ENCODE data around the gene TUBG2. TPM values are rescaled to one million over a fixed set of nuclear protein-coding genes. Genes with fewer than 3 reads are reported as not detected.
A peak's percentile ranks its signal among the peaks of the same experiment; 100 is the strongest.
"Not testable (repeated sequence)": the region's sequence is repeated elsewhere in the genome, so short reads cannot be mapped to it uniquely, and the experiment has no call there.

Gene TUBG2
- total RNA-seq, 1 donor from 2014 or later = 18.7 TPM

- DNase-seq (ENCODE audit: low read depth, low spot score) = no peak
- Mint-ChIP-seq H3K9me3 (no peaks in the 10 kb centered on the region), H3K27me3 (ENCODE audit: low read depth) (peaks cover 2% of the 10 kb centered on the region), H3K4me3 (no peak overlapping the region), H3K27ac (ENCODE audit: unreplicated experiment) (no peak overlapping the region), H3K36me3 (ENCODE audit: low read depth) (no peaks in the 10 kb centered on the region), H3K4me1 (peaks cover 6% of the 10 kb centered on the region)
- no peak for TF ChIP-seq CTCF (conservative IDR thresholded peaks at IDR 0.05)
Measured at GRCh38 chr17:42651392-42651791, 7.7 kb upstream of the TUBG2 start.

GRCh38 chr17:42653179-42654124 lies 5.6 kb upstream of the TUBG2 start:
- DNase-seq (ENCODE audit: low read depth, low spot score) = no peak
- H3K36me3 Mint-ChIP-seq (ENCODE audit: low read depth) = no peaks in the 10 kb centered on the region
- TF ChIP-seq CTCF (conservative IDR thresholded peaks at IDR 0.05) = no peak
- H3K27ac Mint-ChIP-seq (ENCODE audit: unreplicated experiment) = peak overlapping the region; percentile 43
- H3K9me3 Mint-ChIP-seq = peaks cover 5% of the 10 kb centered on the region
- H3K4me1 Mint-ChIP-seq = peaks cover 10% of the 10 kb centered on the region
- H3K27me3 Mint-ChIP-seq (ENCODE audit: low read depth) = peaks cover 2% of the 10 kb centered on the region
- H3K4me3 Mint-ChIP-seq = peak overlapping the region; percentile 55

GRCh38 chr17:42655528-42655927 lies 3.6 kb upstream of the TUBG2 start:
- H3K27me3 Mint-ChIP-seq (ENCODE audit: low read depth) = no peaks in the 10 kb centered on the region
- DNase-seq (ENCODE audit: low read depth, low spot score) = no peak
- no peak for TF ChIP-seq CTCF (conservative IDR thresholded peaks at IDR 0.05)
- H3K4me1 Mint-ChIP-seq = peaks cover 26% of the 10 kb centered on the region
- H3K36me3 Mint-ChIP-seq (ENCODE audit: low read depth) = no peaks in the 10 kb centered on the region
- H3K9me3 Mint-ChIP-seq = peaks cover 5% of the 10 kb centered on the region
- no peak overlapping the region for H3K27ac Mint-ChIP-seq (ENCODE audit: unreplicated experiment)
- peak overlapping the region; percentile 27 for H3K4me3 Mint-ChIP-seq

- TF ChIP-seq CTCF (conservative IDR thresholded peaks at IDR 0.05) = no peak
- no peak for DNase-seq (ENCODE audit: low read depth, low spot score)
- Mint-ChIP-seq H3K27ac (ENCODE audit: unreplicated experiment) (no peak overlapping the region), H3K9me3 (peaks cover 5% of the 10 kb centered on the region), H3K27me3 (ENCODE audit: low read depth) (no peaks in the 10 kb centered on the region), H3K36me3 (ENCODE audit: low read depth) (no peaks in the 10 kb centered on the region), H3K4me3 (peak overlapping the region; percentile 91), H3K4me1 (peaks cover 28% of the 10 kb centered on the region)
Measured at GRCh38 chr17:42657824-42658588, 1.1 kb upstream of the TUBG2 start.

GRCh38 chr17:42659932-42660274 lies 819 bp downstream of the TUBG2 start:
- H3K27ac Mint-ChIP-seq (ENCODE audit: unreplicated experiment); H3K27me3 Mint-ChIP-seq (ENCODE audit: low read depth); H3K9me3 Mint-ChIP-seq; DNase-seq (ENCODE audit: low read depth, low spot score); H3K36me3 Mint-ChIP-seq (ENCODE audit: low read depth): not testable (repeated sequence)
- Mint-ChIP-seq H3K4me1 (peaks cover 22% of the 10 kb centered on the region), H3K4me3 (peak overlapping the region; percentile 91)
